ENCODE data around the gene CLDN10. TPM values are rescaled to one million over a fixed set of nuclear protein-coding genes. Genes with fewer than 3 reads are reported as not detected.
"Not testable (repeated sequence)": the region's sequence is repeated elsewhere in the genome, so short reads cannot be mapped to it uniquely, and the experiment has no call there.

Gene CLDN10
- total RNA-seq, 4 donors from 2014 or later, result 1.3 to 9.5 TPM; not detected in 2

DNA sequence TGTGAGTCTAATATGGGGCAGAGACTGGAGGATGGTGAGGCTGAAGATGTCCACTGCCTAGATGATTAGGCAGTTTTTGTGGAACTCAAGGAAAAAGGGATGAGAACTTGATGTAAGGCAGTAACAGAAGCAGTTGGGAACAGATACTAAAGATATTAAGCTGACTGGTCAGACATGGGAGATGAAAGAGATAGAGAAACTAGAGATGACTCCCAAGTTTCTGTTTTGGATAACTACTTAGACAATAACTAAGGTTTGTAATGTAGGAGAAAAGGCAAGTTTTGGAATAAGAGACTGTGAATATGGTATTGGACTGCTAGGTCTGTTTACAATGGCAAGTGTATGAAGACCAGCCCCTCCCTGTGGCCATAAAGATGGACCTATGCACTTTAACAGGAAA, 43.5 kb upstream of the CLDN10 start:
- peak overlapping the region in 3 of 4 donors; percentile 69 to 82 (median 81) for H3K27ac ChIP-seq

GRCh38 chr13:95509521-95510310, 42.8 kb upstream of the CLDN10 start:
- no peak for TF ChIP-seq CTCF (IDR thresholded peaks at IDR 0.05)
- no peak for TF ChIP-seq POLR2A (IDR thresholded peaks at IDR 0.05)
- 25 to 32% methylated on average over 8 of the region's 8 CpGs for WGBS, 2 donors

More for the DNA sequence above, 43.5 kb upstream of the CLDN10 start:
- no peak for TF ChIP-seq CTCF (IDR thresholded peaks at IDR 0.05)
- no peak for TF ChIP-seq POLR2A (IDR thresholded peaks at IDR 0.05)
- no peaks in the 10 kb centered on the region for H3K9me3 ChIP-seq
- intact Hi-C loops (cut with DNase I), result no loop called here
- no peak overlapping the region for H3K4me3 ChIP-seq
- peaks cover 6 to 49% (median 17%) of the 10 kb centered on the region in 3 donors for H3K4me1 ChIP-seq
- no peak for DNase-seq
- no peaks in the 10 kb centered on the region for H3K27me3 ChIP-seq
- H3K36me3 ChIP-seq, result no peaks in the 10 kb centered on the region

GRCh38 chr13:95510950-95511349, 41.6 kb upstream of the CLDN10 start:
- Histone ChIP-seq H3K4me3 (no peak overlapping the region), H3K27ac (peak overlapping the region in 3 of 4 donors; percentile 69 to 82 (median 81)), H3K4me1 (peaks cover 6 to 56% (median 20%) of the 10 kb centered on the region in 3 donors), H3K9me3 (no peaks in the 10 kb centered on the region), H3K27me3 (no peaks in the 10 kb centered on the region), H3K36me3 (no peaks in the 10 kb centered on the region)
- TF ChIP-seq CTCF (IDR thresholded peaks at IDR 0.05) (no peak), POLR2A (IDR thresholded peaks at IDR 0.05) (no peak)
- intact Hi-C loops (cut with DNase I), result no loop called here
- WGBS, 2 donors, result 19 to 38% methylated on average over 1 of the region's 1 CpG
- DNase-seq, result no peak

More at GRCh38 chr13:95509521-95510310, 42.8 kb upstream of the CLDN10 start:
- Histone ChIP-seq H3K27ac (peak overlapping the region; percentile 11 to 82 (median 75)), H3K4me1 (peaks cover 6 to 49% (median 17%) of the 10 kb centered on the region in 3 donors), H3K4me3 (no peak overlapping the region), H3K27me3 (no peaks in the 10 kb centered on the region), H3K9me3 (no peaks in the 10 kb centered on the region), H3K36me3 (no peaks in the 10 kb centered on the region)
- no peak for DNase-seq
- intact Hi-C loops (cut with DNase I), result no loop called here

- Histone ChIP-seq H3K9me3 (no peaks in the 10 kb centered on the region), H3K4me3 (no peak overlapping the region), H3K27ac (peak overlapping the region in 3 of 4 donors; percentile 39 to 62 (median 39)), H3K36me3 (no peaks in the 10 kb centered on the region), H3K27me3 (no peaks in the 10 kb centered on the region), H3K4me1 (peaks cover 12 to 64% (median 27%) of the 10 kb centered on the region in 3 donors)
- intact Hi-C loops (cut with DNase I), result no loop called here
- no peak for DNase-seq
- 56 to 78% methylated on average over 3 of the region's 3 CpGs for WGBS, 2 donors
- TF ChIP-seq POLR2A (IDR thresholded peaks at IDR 0.05) (no peak), CTCF (IDR thresholded peaks at IDR 0.05) (no peak)
Observed at GRCh38 chr13:95512424-95512823, 40.1 kb upstream of the CLDN10 start.

DNA sequence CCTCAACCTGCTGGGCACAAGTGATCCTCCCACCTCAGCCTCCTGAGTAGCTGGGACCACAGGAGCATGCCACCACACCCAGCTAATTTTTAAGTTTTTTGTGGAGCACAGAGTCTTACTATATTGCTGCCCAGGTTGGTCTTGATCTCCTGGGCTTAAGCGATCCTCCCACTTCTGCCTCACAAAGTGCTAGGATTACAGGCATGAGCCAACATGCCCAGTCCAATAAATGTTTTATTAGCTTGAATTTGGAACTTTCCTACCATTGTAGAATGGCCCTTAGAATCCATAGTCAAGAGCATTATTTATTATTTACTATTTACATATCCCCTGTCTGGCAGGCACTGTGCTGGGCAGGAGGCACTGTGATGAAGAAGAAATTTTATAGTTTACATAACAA, 39.6 kb upstream of the CLDN10 start:
- no peaks in the 10 kb centered on the region for H3K9me3 ChIP-seq
- peak overlapping the region in 3 of 4 donors; percentile 39 to 62 (median 39) for H3K27ac ChIP-seq
- H3K27me3 ChIP-seq, result no peaks in the 10 kb centered on the region
- TF ChIP-seq CTCF (IDR thresholded peaks at IDR 0.05), result no peak
- no peak for TF ChIP-seq POLR2A (IDR thresholded peaks at IDR 0.05)
- intact Hi-C loops (cut with DNase I), result no loop called here
- WGBS, 2 donors, result 21 to 42% methylated on average over 1 of the region's 1 CpG
- no peaks in the 10 kb centered on the region for H3K36me3 ChIP-seq
- H3K4me3 ChIP-seq, result no peak overlapping the region
- peaks cover 12 to 64% (median 27%) of the 10 kb centered on the region in 3 donors for H3K4me1 ChIP-seq
- no peak for DNase-seq

DNA sequence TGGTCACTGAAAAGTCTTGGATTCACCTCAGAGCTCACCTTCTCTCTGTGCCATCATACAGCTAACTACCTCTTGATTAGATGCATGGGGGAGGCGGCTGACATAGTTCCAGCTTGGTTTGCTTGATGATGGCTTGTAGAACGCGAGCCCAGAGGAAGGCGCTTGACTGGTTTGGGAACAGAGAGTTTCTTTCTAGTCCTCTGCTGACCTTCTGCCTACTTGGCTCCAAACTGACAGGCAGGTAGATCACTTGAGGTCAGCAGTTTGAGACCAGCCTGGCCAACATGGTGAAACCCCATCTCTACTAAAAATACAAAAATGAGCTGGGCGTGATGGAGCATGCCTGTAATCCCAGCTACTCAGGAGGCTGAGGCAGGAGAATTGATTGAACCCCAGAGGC, 36.9 kb upstream of the CLDN10 start:
- Histone ChIP-seq H3K4me1 (peaks cover 6 to 40% (median 10%) of the 10 kb centered on the region in 3 donors), H3K27ac (peak overlapping the region; percentile 14 to 60 (median 44))
- H3K9me3 ChIP-seq; intact Hi-C loops (cut with DNase I); H3K36me3 ChIP-seq; H3K4me3 ChIP-seq; H3K27me3 ChIP-seq; DNase-seq: not testable (repeated sequence)
- 63% methylated on average over 5 of the region's 5 CpGs; no CpG with 5 or more reads in 1 of the 2 donors for WGBS, 2 donors

Data from esophagus squamous epithelium (tissue), 5 donors.